D721Med (cell line): Measurements from ENCODE around the gene MAP1LC3B.

ENCODE experiments used
- DNase-seq: peaks from one replicate; pipeline ENCODE4 v3.0.0; 2011; ENCODE audit warnings: low spot score; ENCODE audit not compliant: insufficient read length
- FAIRE-seq: peaks from 2 replicates; lab custom pipeline; 2011; peaks lifted over from hg19 to GRCh38; lab: Jason Lieb, UNC
- TF ChIP-seq, protein P1 (sequence below): IDR thresholded peaks from 2 replicates; pipeline ENCODE4 v1.5.1; 2012; ENCODE audit warnings: mild to moderate bottlenecking, control low read depth; ENCODE audit not compliant: insufficient read depth; ENCODE audit errors: missing control alignments

Gene MAP1LC3B

DNA sequence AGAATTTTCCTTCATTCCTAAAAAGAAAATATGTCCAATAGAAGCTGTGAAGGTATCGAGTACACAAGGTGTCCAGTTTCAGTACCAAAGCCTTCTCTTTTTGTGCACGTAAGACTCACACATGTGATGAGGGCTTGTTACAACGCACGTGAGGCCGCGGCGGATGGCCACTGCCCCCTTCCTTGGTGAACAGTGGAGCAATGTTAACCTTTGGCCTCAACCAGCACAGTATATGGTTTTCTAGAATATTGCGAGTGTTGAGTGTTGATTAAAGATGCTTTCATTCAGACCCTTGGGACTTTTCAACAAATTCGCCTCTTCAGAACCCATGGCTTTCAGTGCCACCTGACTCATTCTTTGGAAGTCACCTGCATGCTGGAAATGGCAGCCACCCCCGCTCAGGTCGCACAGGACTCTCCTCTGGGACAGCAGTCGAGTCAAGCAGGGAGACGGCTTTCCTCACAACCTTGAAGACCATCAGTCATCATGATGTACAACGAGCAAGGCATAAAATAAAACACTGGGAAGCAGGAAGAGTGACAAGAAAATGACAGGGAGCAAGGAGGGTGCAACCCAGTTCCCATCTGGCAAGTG, 14.5 kb downstream of the MAP1LC3B start:
- FAIRE-seq: no peak
- TF ChIP-seq, protein P1, sequence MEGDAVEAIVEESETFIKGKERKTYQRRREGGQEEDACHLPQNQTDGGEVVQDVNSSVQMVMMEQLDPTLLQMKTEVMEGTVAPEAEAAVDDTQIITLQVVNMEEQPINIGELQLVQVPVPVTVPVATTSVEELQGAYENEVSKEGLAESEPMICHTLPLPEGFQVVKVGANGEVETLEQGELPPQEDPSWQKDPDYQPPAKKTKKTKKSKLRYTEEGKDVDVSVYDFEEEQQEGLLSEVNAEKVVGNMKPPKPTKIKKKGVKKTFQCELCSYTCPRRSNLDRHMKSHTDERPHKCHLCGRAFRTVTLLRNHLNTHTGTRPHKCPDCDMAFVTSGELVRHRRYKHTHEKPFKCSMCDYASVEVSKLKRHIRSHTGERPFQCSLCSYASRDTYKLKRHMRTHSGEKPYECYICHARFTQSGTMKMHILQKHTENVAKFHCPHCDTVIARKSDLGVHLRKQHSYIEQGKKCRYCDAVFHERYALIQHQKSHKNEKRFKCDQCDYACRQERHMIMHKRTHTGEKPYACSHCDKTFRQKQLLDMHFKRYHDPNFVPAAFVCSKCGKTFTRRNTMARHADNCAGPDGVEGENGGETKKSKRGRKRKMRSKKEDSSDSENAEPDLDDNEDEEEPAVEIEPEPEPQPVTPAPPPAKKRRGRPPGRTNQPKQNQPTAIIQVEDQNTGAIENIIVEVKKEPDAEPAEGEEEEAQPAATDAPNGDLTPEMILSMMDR: no peak
- no peak for DNase-seq

DNA sequence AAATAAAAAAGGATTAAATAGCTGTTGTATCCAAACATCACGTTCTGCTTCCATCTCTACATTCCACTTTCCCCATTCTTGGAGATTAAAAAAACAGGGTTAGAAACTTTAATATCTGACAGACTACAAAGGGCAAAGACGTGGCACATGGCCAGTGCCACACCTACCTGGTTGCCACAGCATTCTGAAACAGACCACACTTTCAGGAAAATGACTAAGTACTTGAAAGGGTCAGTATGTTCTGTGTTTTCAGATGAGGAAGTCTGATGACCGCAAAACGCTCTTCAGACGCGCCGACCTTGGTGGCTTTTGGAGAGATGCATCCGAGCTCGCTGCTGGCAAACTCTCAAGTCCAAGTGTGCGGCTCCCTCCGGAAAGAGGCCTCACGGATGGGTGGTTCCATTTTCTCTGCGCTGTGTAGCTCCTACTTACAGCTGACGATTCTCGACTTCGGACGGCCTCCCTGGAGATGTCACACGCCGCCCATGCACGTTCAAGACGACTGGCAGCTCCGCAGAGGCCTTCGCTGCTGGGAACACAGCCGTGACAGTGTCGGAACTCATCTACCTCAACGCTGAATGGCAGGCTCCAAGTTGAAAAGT, 15.5 kb downstream of the MAP1LC3B start:
- DNase-seq (no peak), FAIRE-seq (no peak)
- TF ChIP-seq, protein P1: no peak

DNA sequence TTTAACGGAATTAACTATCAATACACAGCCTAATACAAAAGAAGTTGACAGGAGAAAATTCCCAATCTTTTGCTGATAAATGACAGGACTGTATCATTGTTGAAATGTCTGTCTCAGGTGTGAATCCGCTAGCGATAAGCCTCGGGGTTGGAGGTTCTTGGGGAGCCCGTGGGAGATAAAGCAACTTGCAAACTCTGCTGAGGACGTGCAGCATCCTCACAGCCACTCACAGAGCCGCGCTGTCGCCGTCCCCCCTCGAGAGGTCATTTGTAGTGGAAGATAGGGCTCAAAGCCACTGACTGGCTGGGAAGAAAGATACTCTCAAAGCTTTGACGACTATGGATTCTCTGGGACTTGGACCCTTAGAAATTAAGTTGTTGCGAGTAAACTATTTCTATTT, 17.0 kb downstream of the MAP1LC3B start:
- FAIRE-seq (no peak), DNase-seq (no peak)
- TF ChIP-seq, protein P1: no peak

DNA sequence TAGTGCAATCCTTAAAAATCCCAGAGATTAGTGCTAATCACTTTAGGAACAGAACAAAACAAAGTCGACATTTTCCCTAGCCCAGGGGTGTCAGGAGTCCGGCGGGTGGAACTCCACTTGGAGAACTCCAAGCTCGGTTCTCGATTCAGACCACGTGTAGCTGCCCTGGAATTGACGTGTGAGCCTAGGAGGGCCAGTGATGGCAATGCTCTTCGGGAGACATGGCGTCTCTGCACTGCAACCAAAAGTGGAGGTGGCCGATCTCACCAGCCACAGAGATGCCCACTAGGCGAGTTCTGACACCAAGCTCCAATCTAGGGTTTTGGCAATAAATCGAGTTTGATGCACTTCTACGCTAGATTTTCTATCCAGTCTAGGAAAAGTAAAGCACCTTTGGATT, 17.6 kb downstream of the MAP1LC3B start:
- no peak for DNase-seq
- TF ChIP-seq, protein P1: no peak
- no peak for FAIRE-seq

DNA sequence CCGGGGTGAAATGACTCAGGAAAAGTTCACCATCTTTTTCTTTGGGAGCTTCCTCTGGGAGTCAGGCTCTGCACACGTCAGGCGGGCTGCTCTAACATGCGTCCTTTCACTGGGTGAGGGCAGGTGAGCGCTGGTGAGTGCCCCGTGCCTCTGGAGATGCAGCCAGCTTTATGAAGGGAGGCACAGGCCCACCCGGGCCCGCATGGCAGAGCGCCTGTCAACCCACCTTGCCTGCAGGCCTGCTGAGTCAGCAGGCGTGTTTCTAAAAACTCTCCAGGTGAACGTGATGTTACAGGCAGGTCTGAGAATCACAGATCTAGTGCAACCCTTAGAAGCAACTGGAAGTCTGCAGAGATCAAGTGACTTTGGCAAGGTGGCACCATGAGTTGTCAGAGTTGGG, 18.4 kb downstream of the MAP1LC3B start:
- FAIRE-seq (no peak), DNase-seq (no peak)
- TF ChIP-seq, protein P1: no peak

DNA sequence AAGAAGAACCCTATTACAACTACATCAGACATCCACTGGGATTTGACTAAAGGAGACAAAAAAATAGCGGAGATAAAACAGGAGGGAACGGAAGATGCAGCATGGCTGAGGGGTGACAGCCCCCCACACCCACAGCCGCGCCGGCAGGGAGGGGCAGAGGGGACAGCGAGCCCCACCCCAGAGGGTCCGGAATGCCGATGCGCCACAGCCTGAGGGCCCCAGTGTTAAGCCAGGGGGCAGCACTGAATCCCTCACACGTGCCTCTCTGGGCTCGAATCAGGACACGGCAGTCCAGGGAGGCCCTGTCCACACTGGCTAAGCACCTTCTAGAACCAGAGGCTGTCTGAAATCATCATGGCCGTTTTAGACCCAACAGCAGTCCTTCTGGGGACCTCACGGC, 18.8 kb downstream of the MAP1LC3B start:
- no peak for FAIRE-seq
- DNase-seq: no peak
- TF ChIP-seq, protein P1: no peak

DNA sequence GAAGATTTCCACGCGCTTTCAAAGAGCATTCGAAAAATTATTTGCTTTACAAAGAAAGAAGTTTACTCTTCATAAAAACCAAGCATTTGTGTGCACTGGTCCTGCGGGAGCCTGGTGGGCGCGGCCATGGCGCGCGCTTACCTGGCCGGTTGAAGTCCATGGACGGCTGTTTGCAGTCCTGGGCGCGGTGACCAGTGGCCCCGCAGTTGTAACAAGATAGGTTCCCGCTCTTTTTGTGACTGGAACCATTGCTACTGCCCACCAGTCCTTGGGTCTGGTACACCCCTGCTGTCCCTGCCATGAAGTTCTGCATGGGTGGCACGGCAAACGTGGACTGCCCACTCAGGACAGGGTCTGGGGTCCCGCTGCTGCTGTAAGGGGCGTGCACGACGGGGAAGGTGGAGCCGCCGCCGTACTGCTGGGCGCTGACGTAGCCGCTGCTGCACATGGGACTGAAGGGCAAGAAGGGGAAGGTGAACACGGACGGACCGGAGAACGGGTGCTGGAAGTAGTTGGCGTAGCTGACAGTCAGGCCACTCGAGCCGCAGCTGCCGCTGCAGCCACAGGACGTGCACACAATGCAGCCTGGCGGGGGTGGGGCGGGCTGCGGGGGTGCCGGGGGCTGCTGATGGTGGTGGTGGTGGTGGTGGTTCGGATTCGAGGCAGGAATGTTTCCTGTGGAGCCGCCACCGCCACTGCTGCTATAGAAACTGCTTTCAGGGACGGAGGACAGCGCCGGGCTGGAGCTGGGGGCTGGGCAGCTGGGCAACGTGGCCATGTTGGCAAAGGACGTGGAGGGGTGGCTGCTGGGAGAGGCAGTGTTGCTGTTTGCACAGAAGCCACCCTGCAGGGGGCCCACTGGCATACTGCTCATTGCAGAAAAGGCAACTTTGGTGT, 19.5 kb downstream of the MAP1LC3B start:
- no peak for DNase-seq
- FAIRE-seq: no peak
- TF ChIP-seq, protein P1: no peak
